PC-9 (cell line): Measurements from ENCODE around the gene CELF4. TPM values are rescaled to one million over a fixed set of nuclear protein-coding genes. Genes with fewer than 3 reads are reported as not detected.

ENCODE experiments used
- BruUV-seq: library from RNA; stranded (reverse); fragments of 400-500 nt; replicated peaks from 2 replicates; lab custom pipeline; 2021; lab: Mats Ljungman, UMichigan
- CTCF ChIA-PET: fragments of 300-600 bp; sonication (Branson Sonifier 250); formaldehyde crosslinking; loops from one replicate; lab custom pipeline; 2022; ENCODE audit warnings: antibody characterized with exemption; lab: Charles Lee
- POLR2A ChIA-PET: fragments of 300-600 bp; sonication (Branson Sonifier 250); formaldehyde crosslinking; loops from one replicate; lab custom pipeline; 2022; ENCODE audit warnings: antibody characterized with exemption; ENCODE audit not compliant: unreplicated experiment; lab: Charles Lee
- DNase-seq, 2 experiments: peaks; one replicate each; pipeline versions ENCODE4 v3.0.0 to v3.0.0-alpha.2; 2015 to 2022; ENCODE audit warnings: mixed read lengths in 1 of 2
- H2AFZ ChIP-seq: fragments of 200-600 bp; sonication (generic); 2 replicates; pipeline ENCODE4 v1.8.1; 2017; ENCODE audit warnings: antibody characterized with exemption
- H3F3A ChIP-seq: fragments of 200-600 bp; sonication (generic); 2 replicates; pipeline ENCODE4 v1.8.1; 2017; ENCODE audit warnings: antibody characterized with exemption, mild to moderate bottlenecking, low read depth; ENCODE audit not compliant: insufficient read depth
- H3K27ac ChIP-seq: fragments of 200-600 bp; sonication (generic); 2 replicates; pipeline ENCODE4 v1.6.1; 2016; ENCODE audit warnings: mixed run types
- H3K27me3 ChIP-seq: fragments of 200-600 bp; sonication (generic); 2 replicates; pipeline ENCODE4 v1.6.1; 2016; ENCODE audit warnings: low read depth, mixed run types; ENCODE audit not compliant: insufficient read depth
- H3K36me3 ChIP-seq: fragments of 200-600 bp; sonication (generic); 2 replicates; pipeline ENCODE4 v1.6.1; 2016; ENCODE audit warnings: low read depth, mixed run types
- H3K4me1 ChIP-seq: fragments of 200-600 bp; sonication (generic); replicated peaks from 2 replicates; pipeline ENCODE4 v1.6.1; 2016; ENCODE audit warnings: mixed run types; ENCODE audit not compliant: insufficient read depth
- H3K4me2 ChIP-seq: fragments of 200-600 bp; sonication (generic); 2 replicates; pipeline ENCODE4 v1.6.1; 2017; ENCODE audit warnings: mixed run types
- H3K4me3 ChIP-seq: fragments of 200-600 bp; sonication (generic); 2 replicates; pipeline ENCODE4 v1.6.1; 2016; ENCODE audit warnings: mixed run types
- H3K79me2 ChIP-seq: fragments of 200-600 bp; sonication (generic); 2 replicates; pipeline ENCODE4 v1.6.1; 2017; ENCODE audit warnings: low read depth, mixed run types
- H3K9me2 ChIP-seq: fragments of 200-600 bp; sonication (generic); 2 replicates; pipeline ENCODE4 v1.8.1; 2017; ENCODE audit warnings: mild to moderate bottlenecking; ENCODE audit not compliant: insufficient read depth
- H3K9me3 ChIP-seq: fragments of 200-600 bp; sonication (generic); 2 replicates; pipeline ENCODE4 v1.8.1; 2016; ENCODE audit warnings: low read depth; ENCODE audit not compliant: insufficient read depth
- H4K20me1 ChIP-seq: fragments of 200-600 bp; sonication (generic); 2 replicates; pipeline ENCODE4 v1.8.1; 2017; ENCODE audit not compliant: insufficient read depth
- EZH2 ChIP-seq: fragments of 200-600 bp; sonication (generic); IDR thresholded peaks from 2 replicates; pipeline ENCODE4 v1.8.0; 2017; ENCODE audit warnings: antibody characterized with exemption, low read depth
- intact Hi-C: fragments of 100-400 bp; cut with micrococcal nuclease; formaldehyde crosslinking; loops from one replicate; pipeline ENCODE4 v1.10.0; 2022; ENCODE audit not compliant: unreplicated experiment
- total RNA-seq: library from RNA; stranded (reverse); gene quantifications from 2 replicates; pipeline ENCODE4 v1.2.3, GENCODE V29; 2021
- TF ChIP-seq, protein P1 (sequence below): fragments of 200-600 bp; sonication (generic); conservative IDR thresholded peaks from 2 replicates; pipeline ENCODE4 v1.6.1; 2017; ENCODE audit warnings: mixed run types, antibody characterized with exemption, mild to moderate bottlenecking, moderate library complexity

CELF4 gene
- total RNA-seq, 1 experiment from 2014 or later: 1.2 TPM

DNA sequence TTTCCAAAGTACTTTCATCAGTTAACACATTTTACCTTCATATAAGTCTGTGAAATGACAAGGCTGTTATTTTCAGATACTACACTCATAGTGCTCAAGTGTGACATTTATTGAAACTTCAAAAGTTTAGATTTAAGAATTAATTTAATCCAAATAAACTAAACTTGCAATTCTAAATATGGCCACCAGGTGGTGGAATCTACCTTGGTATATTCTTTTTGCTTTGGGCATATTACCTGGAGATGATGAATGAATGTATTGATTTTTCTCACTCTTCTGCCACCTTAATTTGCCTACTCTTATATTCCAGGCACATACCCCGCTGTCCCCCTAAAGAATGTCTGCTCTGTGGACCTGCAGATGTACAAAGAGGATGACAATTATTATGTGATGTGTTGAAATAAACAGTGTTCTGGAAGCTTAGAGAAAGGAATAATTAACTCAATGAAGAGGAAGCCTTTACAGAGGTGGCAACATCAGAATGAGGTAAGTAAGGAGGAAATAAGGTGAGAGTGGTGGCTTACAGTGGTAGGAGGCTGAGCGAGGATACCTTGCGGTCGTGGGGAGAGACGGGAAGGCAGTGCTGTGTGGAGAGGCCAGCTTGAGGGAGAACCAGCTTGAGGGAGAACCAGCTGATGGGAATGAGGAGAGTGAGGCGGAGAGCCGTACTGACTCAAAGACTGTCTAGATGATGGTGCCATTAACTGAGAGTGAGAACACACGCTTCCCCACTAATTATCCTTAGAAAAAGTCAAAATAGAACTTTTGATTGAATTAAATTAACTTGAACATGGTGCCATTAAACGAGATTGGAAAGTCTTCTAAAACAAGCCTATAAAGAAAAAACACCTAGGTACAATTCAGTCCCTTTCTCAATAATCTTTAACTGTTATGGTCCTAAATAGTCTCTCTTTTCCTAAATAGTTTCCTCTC is 179.5 kb downstream of the CELF4 start:
- no peak for DNase-seq
- ChIA-PET POLR2A (no interaction called here), CTCF (no interaction called here)
- no TSS peak for BruUV-seq
- no peaks in the 10 kb centered on the region for H3K36me3 ChIP-seq
- H3K4me2 ChIP-seq: no peak overlapping the region
- no peaks in the 10 kb centered on the region for H3K79me2 ChIP-seq
- TF ChIP-seq EZH2: no peak
- TF ChIP-seq, protein P1, sequence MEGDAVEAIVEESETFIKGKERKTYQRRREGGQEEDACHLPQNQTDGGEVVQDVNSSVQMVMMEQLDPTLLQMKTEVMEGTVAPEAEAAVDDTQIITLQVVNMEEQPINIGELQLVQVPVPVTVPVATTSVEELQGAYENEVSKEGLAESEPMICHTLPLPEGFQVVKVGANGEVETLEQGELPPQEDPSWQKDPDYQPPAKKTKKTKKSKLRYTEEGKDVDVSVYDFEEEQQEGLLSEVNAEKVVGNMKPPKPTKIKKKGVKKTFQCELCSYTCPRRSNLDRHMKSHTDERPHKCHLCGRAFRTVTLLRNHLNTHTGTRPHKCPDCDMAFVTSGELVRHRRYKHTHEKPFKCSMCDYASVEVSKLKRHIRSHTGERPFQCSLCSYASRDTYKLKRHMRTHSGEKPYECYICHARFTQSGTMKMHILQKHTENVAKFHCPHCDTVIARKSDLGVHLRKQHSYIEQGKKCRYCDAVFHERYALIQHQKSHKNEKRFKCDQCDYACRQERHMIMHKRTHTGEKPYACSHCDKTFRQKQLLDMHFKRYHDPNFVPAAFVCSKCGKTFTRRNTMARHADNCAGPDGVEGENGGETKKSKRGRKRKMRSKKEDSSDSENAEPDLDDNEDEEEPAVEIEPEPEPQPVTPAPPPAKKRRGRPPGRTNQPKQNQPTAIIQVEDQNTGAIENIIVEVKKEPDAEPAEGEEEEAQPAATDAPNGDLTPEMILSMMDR: peak; percentile 77
- intact Hi-C loops: loop anchor here (1.0 kb wide), 1 partner anchor 152 kb away; no protein-coding TSS in a partner anchor
- H4K20me1 ChIP-seq: no peaks in the 10 kb centered on the region
- no peaks in the 10 kb centered on the region for H3K27me3 ChIP-seq
- no peaks in the 10 kb centered on the region for H3K9me2 ChIP-seq
- H2AFZ ChIP-seq: no peak overlapping the region
- no peaks in the 10 kb centered on the region for H3F3A ChIP-seq
- no peak overlapping the region for H3K27ac ChIP-seq
- H3K4me1 ChIP-seq: no peaks in the 10 kb centered on the region
- no peak overlapping the region for H3K4me3 ChIP-seq
- H3K9me3 ChIP-seq: no peaks in the 10 kb centered on the region

DNA sequence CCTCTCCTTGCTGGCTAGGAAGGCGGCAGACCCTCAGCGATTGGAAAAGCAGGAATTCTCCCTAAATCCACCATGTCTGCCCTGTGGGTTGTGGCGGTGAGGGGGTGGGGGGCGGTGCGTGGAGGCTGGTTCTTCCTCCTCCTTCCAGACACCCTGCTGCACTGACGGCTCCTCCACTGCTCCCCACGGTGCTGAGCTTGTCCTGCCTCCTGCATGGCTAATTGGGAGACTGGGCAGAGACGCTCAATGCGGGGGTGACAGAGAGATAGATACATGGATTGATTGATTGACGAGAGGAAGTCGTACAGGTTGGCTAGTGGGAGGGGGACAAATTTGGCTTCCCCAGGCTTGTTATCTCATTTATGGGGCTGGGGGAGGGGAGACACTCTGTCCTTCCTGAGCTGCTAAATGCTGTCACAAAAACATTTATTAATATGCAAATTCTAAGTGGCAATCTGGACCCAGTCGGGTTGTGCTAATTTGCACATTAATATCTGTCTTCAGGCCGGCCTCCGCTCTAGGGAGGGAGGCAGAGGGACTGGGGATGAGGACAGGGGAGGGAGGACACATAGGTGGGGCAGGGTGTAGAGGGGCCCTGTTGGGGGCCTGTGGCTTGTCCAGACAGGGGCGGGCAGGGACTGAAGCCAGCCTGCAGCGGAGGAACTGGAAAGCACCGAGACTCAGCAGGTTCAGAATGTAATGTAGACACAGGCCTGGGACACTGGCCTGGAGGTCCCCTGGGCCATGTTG is 181.6 kb downstream of the CELF4 start:
- H3F3A ChIP-seq: no peaks in the 10 kb centered on the region
- no peaks in the 10 kb centered on the region for H4K20me1 ChIP-seq
- H3K4me2 ChIP-seq: no peak overlapping the region
- H2AFZ ChIP-seq: no peak overlapping the region
- no peak for TF ChIP-seq EZH2
- TF ChIP-seq, protein P1: no peak
- intact Hi-C loops: no loop called here
- no peaks in the 10 kb centered on the region for H3K9me3 ChIP-seq
- no peak for DNase-seq
- H3K27me3 ChIP-seq: no peaks in the 10 kb centered on the region
- no peaks in the 10 kb centered on the region for H3K4me1 ChIP-seq
- H3K4me3 ChIP-seq: no peak overlapping the region
- no peaks in the 10 kb centered on the region for H3K79me2 ChIP-seq
- BruUV-seq: no TSS peak
- ChIA-PET POLR2A (no interaction called here), CTCF (no interaction called here)
- no peaks in the 10 kb centered on the region for H3K9me2 ChIP-seq
- no peaks in the 10 kb centered on the region for H3K36me3 ChIP-seq
- H3K27ac ChIP-seq: no peak overlapping the region

DNA sequence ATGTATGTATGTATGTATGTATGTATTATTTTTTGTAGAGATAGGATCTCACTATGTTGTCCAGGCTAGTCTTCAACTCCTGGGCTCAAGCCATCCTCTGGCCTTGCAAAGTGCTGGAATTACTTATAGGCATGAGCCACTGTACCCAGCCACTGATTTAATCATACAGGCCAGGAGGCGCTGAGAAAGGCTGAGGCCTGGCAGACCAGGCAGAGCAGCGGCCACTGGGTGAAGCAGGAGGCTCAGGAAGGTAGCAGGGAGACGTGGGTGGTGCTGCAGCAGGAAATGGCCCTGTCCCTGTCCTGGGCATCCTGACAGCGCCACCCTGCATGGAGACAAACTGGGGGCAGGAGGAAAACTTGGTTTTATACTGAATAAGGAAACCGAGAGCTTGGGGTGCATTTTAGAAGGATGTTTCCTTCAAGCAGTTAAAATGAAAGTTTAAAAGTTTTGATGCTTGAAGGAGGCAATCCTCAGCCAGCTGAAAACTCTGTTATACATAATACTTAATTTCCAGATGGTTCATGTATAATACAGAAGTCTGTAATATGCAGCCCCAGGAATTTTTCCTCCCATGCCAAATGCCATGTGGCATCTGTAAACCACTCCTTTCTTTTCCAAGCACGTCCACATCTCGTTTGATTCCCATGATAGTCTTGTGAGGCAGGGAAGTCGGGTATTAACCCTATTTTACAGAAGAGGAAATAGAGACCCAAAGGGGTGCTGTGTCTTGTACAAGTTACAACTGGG is 182.4 kb downstream of the CELF4 start:
- Histone ChIP-seq H3K9me3 (no peaks in the 10 kb centered on the region), H3K4me3 (no peak overlapping the region), H3K9me2 (no peaks in the 10 kb centered on the region), H4K20me1 (no peaks in the 10 kb centered on the region), H3K4me2 (no peak overlapping the region), H3K36me3 (no peaks in the 10 kb centered on the region), H3K27ac (no peak overlapping the region), H3K79me2 (no peaks in the 10 kb centered on the region), H3F3A (no peaks in the 10 kb centered on the region), H3K4me1 (no peaks in the 10 kb centered on the region), H3K27me3 (peaks cover 5% of the 10 kb centered on the region; the same call in 1 of the 2 replicates), H2AFZ (no peak overlapping the region)
- ChIA-PET POLR2A (no interaction called here), CTCF (no interaction called here)
- TF ChIP-seq, protein P1: no peak
- TF ChIP-seq EZH2: no peak
- no peak for DNase-seq
- intact Hi-C loops: no loop called here
- no TSS peak for BruUV-seq
